HCT116 (cell line): ENCODE data around the gene GRIA1.

ENCODE experiments used
- ELF1 ChIP-seq: IDR thresholded peaks from 2 replicates; pipeline ENCODE4 v1.6.1; 2012; ENCODE audit warnings: low read depth, borderline replicate concordance
- EZH2phosphoT487 ChIP-seq: fragments of 200-600 bp; IDR thresholded peaks from 2 replicates; pipeline ENCODE4 v1.6.1; 2018; ENCODE audit warnings: antibody characterized with exemption, borderline replicate concordance
- JUND ChIP-seq: IDR thresholded peaks from 2 replicates; pipeline ENCODE4 v1.6.1; 2012
- POLR2AphosphoS5 ChIP-seq: IDR thresholded peaks from 2 replicates; pipeline ENCODE4 v1.6.1; 2011; ENCODE audit warnings: mild to moderate bottlenecking, low read depth, low read length, moderate library complexity
- SIN3A ChIP-seq: IDR thresholded peaks from 2 replicates; pipeline ENCODE4 v1.6.1; 2012; ENCODE audit warnings: low read depth
- SRF ChIP-seq: IDR thresholded peaks from 2 replicates; pipeline ENCODE4 v1.6.1; 2012; ENCODE audit warnings: low read depth
- YY1 ChIP-seq: IDR thresholded peaks from 2 replicates; pipeline ENCODE4 v1.6.1; 2011; ENCODE audit warnings: low read length, low read depth, moderate library complexity, mild to moderate bottlenecking; ENCODE audit not compliant: insufficient replicate concordance; ENCODE audit errors: extremely low read depth
- TF ChIP-seq, protein P1 (sequence below): IDR thresholded peaks from 2 replicates; pipeline ENCODE4 v1.6.1; 2011; ENCODE audit warnings: mild to moderate bottlenecking, low read length, moderate library complexity; ENCODE audit not compliant: insufficient replicate concordance; ENCODE audit errors: extremely low read depth
- TF ChIP-seq, protein P2 (sequence below), 3 experiments: fragments of 200-600 bp in 1 of 3; sonication (generic) in 1 of 3; IDR thresholded peaks in 2 of 3; conservative IDR thresholded peaks in 1 of 3; 2 replicates each; pipeline ENCODE4 v1.5.1; 2012 to 2017; ENCODE audit warnings: low read depth in 2 of 3, low read length in 2 of 3, antibody characterized with exemption in 1 of 3, borderline replicate concordance in 1 of 3, control low read depth in 1 of 3, mild to moderate bottlenecking in 1 of 3, mixed read lengths in 1 of 3, mixed run types in 1 of 3, moderate library complexity in 1 of 3; ENCODE audit not compliant: insufficient read depth in 1 of 3

DNA sequence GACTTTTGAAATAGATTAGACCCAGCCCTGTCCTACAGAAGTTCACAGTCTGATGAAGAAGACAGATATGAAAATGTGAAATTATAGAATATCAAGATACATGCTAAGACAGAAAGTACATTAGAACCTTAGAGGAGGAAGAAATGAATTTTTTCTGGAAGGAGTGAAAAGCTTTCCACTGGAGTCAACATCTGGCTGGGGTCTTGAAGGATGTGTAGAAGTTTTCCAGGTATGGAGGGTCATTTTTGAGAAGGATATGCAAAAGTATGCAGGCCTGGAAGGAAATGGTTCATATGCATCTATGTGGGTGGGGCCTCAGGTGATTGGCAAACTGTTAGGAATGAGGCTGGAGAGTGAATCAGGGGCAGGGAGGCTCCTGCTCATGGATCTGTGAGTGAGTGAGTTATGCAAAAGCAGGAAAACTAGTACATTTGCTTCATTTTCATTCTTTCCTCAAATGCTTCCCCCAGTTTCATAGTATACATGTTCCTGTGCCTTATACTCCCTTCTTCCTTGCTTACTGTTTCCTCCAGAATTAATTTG, 142.3 kb downstream of the GRIA1 start:
- TF ChIP-seq JUND (no peak), YY1 (no peak), EZH2phosphoT487 (no peak), POLR2AphosphoS5 (no peak), SRF (no peak), SIN3A (no peak), ELF1 (no peak)
- TF ChIP-seq, protein P1, sequence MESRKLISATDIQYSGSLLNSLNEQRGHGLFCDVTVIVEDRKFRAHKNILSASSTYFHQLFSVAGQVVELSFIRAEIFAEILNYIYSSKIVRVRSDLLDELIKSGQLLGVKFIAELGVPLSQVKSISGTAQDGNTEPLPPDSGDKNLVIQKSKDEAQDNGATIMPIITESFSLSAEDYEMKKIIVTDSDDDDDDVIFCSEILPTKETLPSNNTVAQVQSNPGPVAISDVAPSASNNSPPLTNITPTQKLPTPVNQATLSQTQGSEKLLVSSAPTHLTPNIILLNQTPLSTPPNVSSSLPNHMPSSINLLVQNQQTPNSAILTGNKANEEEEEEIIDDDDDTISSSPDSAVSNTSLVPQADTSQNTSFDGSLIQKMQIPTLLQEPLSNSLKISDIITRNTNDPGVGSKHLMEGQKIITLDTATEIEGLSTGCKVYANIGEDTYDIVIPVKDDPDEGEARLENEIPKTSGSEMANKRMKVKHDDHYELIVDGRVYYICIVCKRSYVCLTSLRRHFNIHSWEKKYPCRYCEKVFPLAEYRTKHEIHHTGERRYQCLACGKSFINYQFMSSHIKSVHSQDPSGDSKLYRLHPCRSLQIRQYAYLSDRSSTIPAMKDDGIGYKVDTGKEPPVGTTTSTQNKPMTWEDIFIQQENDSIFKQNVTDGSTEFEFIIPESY, result no peak
- TF ChIP-seq, protein P2, sequence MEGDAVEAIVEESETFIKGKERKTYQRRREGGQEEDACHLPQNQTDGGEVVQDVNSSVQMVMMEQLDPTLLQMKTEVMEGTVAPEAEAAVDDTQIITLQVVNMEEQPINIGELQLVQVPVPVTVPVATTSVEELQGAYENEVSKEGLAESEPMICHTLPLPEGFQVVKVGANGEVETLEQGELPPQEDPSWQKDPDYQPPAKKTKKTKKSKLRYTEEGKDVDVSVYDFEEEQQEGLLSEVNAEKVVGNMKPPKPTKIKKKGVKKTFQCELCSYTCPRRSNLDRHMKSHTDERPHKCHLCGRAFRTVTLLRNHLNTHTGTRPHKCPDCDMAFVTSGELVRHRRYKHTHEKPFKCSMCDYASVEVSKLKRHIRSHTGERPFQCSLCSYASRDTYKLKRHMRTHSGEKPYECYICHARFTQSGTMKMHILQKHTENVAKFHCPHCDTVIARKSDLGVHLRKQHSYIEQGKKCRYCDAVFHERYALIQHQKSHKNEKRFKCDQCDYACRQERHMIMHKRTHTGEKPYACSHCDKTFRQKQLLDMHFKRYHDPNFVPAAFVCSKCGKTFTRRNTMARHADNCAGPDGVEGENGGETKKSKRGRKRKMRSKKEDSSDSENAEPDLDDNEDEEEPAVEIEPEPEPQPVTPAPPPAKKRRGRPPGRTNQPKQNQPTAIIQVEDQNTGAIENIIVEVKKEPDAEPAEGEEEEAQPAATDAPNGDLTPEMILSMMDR (IDR thresholded peaks at IDR 0.05 in 2 of 3, conservative IDR thresholded peaks at IDR 0.05 in 1 of 3; ENCODE audit: borderline replicate concordance in 1 of 3, insufficient read depth in 1 of 3, low read depth in 2 of 3, low read length in 2 of 3), result no peak
